Measurements from ENCODE around the gene SPTLC2. TPM values are rescaled to one million over a fixed set of nuclear protein-coding genes. Genes with fewer than 3 reads are reported as not detected.
"Not testable (repeated sequence)": the region's sequence is repeated elsewhere in the genome, so short reads cannot be mapped to it uniquely, and the experiment has no call there.

Gene SPTLC2
- total and polyA plus RNA-seq, 5 donors = 4.8 to 15.8 (median 11.8) TPM

GRCh38 chr14:77646907-77647306, 30.5 kb upstream of the SPTLC2 start:
- H3K4me3 ChIP-seq (ENCODE audit: low read length) = no peak overlapping the region
- no peak for DNase-seq
- H3K4me1 ChIP-seq (ENCODE audit: control insufficient read depth, insufficient read depth, low read length) = no peaks in the 10 kb centered on the region
- no peaks in the 10 kb centered on the region for H3K27me3 ChIP-seq (ENCODE audit: control insufficient read depth, insufficient read depth)
- intact Hi-C loops (cut with DNase I) = no loop called here
- no peak for ATAC-seq
- no peak overlapping the region for H3K27ac ChIP-seq (ENCODE audit: low read length)
- no peaks in the 10 kb centered on the region for H3K9me3 ChIP-seq (ENCODE audit: control insufficient read depth, low read length)
- WGBS = 94% methylated on average over 4 of the region's 4 CpGs

GRCh38 chr14:77645520-77646230, 29.2 kb upstream of the SPTLC2 start:
- 56% methylated on average over 15 of the region's 15 CpGs for WGBS
- intact Hi-C loops (cut with DNase I) = no loop called here
- no peaks in the 10 kb centered on the region for H3K9me3 ChIP-seq (ENCODE audit: control insufficient read depth, low read length)
- no peak for DNase-seq
- no peaks in the 10 kb centered on the region for H3K27me3 ChIP-seq (ENCODE audit: control insufficient read depth, insufficient read depth)
- no peak overlapping the region for H3K4me3 ChIP-seq (ENCODE audit: low read length)
- H3K27ac ChIP-seq (ENCODE audit: low read length) = no peak overlapping the region
- no peak for ATAC-seq
- no peaks in the 10 kb centered on the region for H3K4me1 ChIP-seq (ENCODE audit: control insufficient read depth, insufficient read depth, low read length)

- H3K27me3 ChIP-seq (ENCODE audit: control insufficient read depth, insufficient read depth) = no peaks in the 10 kb centered on the region
- H3K9me3 ChIP-seq (ENCODE audit: control insufficient read depth, low read length) = no peaks in the 10 kb centered on the region
- H3K27ac ChIP-seq (ENCODE audit: low read length) = peak overlapping the region; percentile 65
- no peaks in the 10 kb centered on the region for H3K4me1 ChIP-seq (ENCODE audit: control insufficient read depth, insufficient read depth, low read length)
- intact Hi-C loops (cut with DNase I) = no loop called here
- 47% methylated on average over 7 of the region's 7 CpGs for WGBS
- H3K4me3 ChIP-seq (ENCODE audit: low read length) = peak overlapping the region; percentile 39
- peak in 2 of 3 donors; percentile 60 to 67 for DNase-seq
- peak; percentile 2 to 15 for ATAC-seq
Observed at GRCh38 chr14:77642407-77642806, 26.0 kb upstream of the SPTLC2 start.

- intact Hi-C loops (cut with DNase I) = no loop called here
- Histone ChIP-seq H3K27ac (ENCODE audit: low read length) (peak overlapping the region; percentile 65), H3K9me3 (ENCODE audit: control insufficient read depth, low read length) (no peaks in the 10 kb centered on the region), H3K27me3 (ENCODE audit: control insufficient read depth, insufficient read depth) (no peaks in the 10 kb centered on the region), H3K4me3 (ENCODE audit: low read length) (peak overlapping the region; percentile 39), H3K4me1 (ENCODE audit: control insufficient read depth, insufficient read depth, low read length) (no peaks in the 10 kb centered on the region)
- ATAC-seq = peak; percentile 94
- WGBS = 7% methylated on average over 47 of the region's 47 CpGs
- peak; percentile 87 to 95 (median 92) for DNase-seq
Observed at GRCh38 chr14:77641534-77642341, 25.3 kb upstream of the SPTLC2 start.

- Histone ChIP-seq H3K27ac (ENCODE audit: low read length) (peak overlapping the region; percentile 72), H3K27me3 (ENCODE audit: control insufficient read depth, insufficient read depth) (no peaks in the 10 kb centered on the region), H3K4me3 (ENCODE audit: low read length) (no peak overlapping the region), H3K9me3 (ENCODE audit: control insufficient read depth, low read length) (no peaks in the 10 kb centered on the region), H3K4me1 (ENCODE audit: control insufficient read depth, insufficient read depth, low read length) (no peaks in the 10 kb centered on the region)
- 66% methylated on average over 16 of the region's 16 CpGs for WGBS
- intact Hi-C loops (cut with DNase I) = no loop called here
- peak; percentile 27 to 29 for ATAC-seq
- DNase-seq = peak in 1 of 3 donors; percentile 55
Observed at GRCh38 chr14:77640756-77641533, 24.5 kb upstream of the SPTLC2 start.

- 53% methylated on average over 2 of the region's 2 CpGs for WGBS
Observed at GRCh38 chr14:77638771-77639171, 22.3 kb upstream of the SPTLC2 start.

GRCh38 chr14:77635869-77636268, 19.4 kb upstream of the SPTLC2 start:
- intact Hi-C loops (cut with DNase I); DNase-seq; ATAC-seq; H3K27me3 ChIP-seq (ENCODE audit: control insufficient read depth, insufficient read depth); H3K9me3 ChIP-seq (ENCODE audit: control insufficient read depth, low read length); H3K4me3 ChIP-seq (ENCODE audit: low read length); H3K4me1 ChIP-seq (ENCODE audit: control insufficient read depth, insufficient read depth, low read length); H3K27ac ChIP-seq (ENCODE audit: low read length): not testable (repeated sequence)
- WGBS = 87% methylated on average over 4 of the region's 4 CpGs

More at GRCh38 chr14:77638771-77639171, 22.3 kb upstream of the SPTLC2 start:
- Histone ChIP-seq H3K4me3 (ENCODE audit: low read length) (no peak overlapping the region), H3K27ac (ENCODE audit: low read length) (no peak overlapping the region), H3K4me1 (ENCODE audit: control insufficient read depth, insufficient read depth, low read length) (no peaks in the 10 kb centered on the region), H3K27me3 (ENCODE audit: control insufficient read depth, insufficient read depth) (no peaks in the 10 kb centered on the region), H3K9me3 (ENCODE audit: control insufficient read depth, low read length) (no peaks in the 10 kb centered on the region)
- intact Hi-C loops (cut with DNase I) = no loop called here
- no peak for DNase-seq
- ATAC-seq = no peak

GRCh38 chr14:77635466-77635865, 19.0 kb upstream of the SPTLC2 start:
- H3K4me3 ChIP-seq (ENCODE audit: low read length); H3K4me1 ChIP-seq (ENCODE audit: control insufficient read depth, insufficient read depth, low read length); DNase-seq; ATAC-seq; H3K27ac ChIP-seq (ENCODE audit: low read length); H3K27me3 ChIP-seq (ENCODE audit: control insufficient read depth, insufficient read depth); H3K9me3 ChIP-seq (ENCODE audit: control insufficient read depth, low read length); intact Hi-C loops (cut with DNase I): not testable (repeated sequence)
- WGBS = 89% methylated on average over 8 of the region's 8 CpGs

- Histone ChIP-seq H3K9me3 (ENCODE audit: control insufficient read depth, low read length) (peaks cover 2% of the 10 kb centered on the region), H3K4me3 (ENCODE audit: low read length) (no peak overlapping the region), H3K4me1 (ENCODE audit: control insufficient read depth, insufficient read depth, low read length) (no peaks in the 10 kb centered on the region), H3K27me3 (ENCODE audit: control insufficient read depth, insufficient read depth) (no peaks in the 10 kb centered on the region), H3K27ac (ENCODE audit: low read length) (no peak overlapping the region)
- intact Hi-C loops (cut with DNase I) = no loop called here
- ATAC-seq (no peak), DNase-seq (no peak)
- 85% methylated on average over 2 of the region's 2 CpGs for WGBS
Observed at GRCh38 chr14:77630111-77630510, 13.7 kb upstream of the SPTLC2 start.

- ATAC-seq (no peak), DNase-seq (no peak)
- H3K27ac ChIP-seq (ENCODE audit: low read length) = no peak overlapping the region
- H3K4me3 ChIP-seq (ENCODE audit: low read length) = no peak overlapping the region
- H3K9me3 ChIP-seq (ENCODE audit: control insufficient read depth, low read length) = peaks cover 2% of the 10 kb centered on the region
- intact Hi-C loops (cut with DNase I) = no loop called here
- WGBS = 70% methylated on average over 3 of the region's 3 CpGs
- no peaks in the 10 kb centered on the region for H3K4me1 ChIP-seq (ENCODE audit: control insufficient read depth, insufficient read depth, low read length)
- H3K27me3 ChIP-seq (ENCODE audit: control insufficient read depth, insufficient read depth) = no peaks in the 10 kb centered on the region
Observed at GRCh38 chr14:77625360-77625759, 8.9 kb upstream of the SPTLC2 start.

GRCh38 chr14:77623201-77623600, 6.8 kb upstream of the SPTLC2 start:
- no peak for ATAC-seq
- no peaks in the 10 kb centered on the region for H3K27me3 ChIP-seq (ENCODE audit: control insufficient read depth, insufficient read depth)
- DNase-seq = no peak
- WGBS = 83% methylated on average over 1 of the region's 1 CpG
- no peaks in the 10 kb centered on the region for H3K4me1 ChIP-seq (ENCODE audit: control insufficient read depth, insufficient read depth, low read length)
- no peak overlapping the region for H3K27ac ChIP-seq (ENCODE audit: low read length)
- H3K4me3 ChIP-seq (ENCODE audit: low read length) = no peak overlapping the region
- intact Hi-C loops (cut with DNase I) = no loop called here
- no peaks in the 10 kb centered on the region for H3K9me3 ChIP-seq (ENCODE audit: control insufficient read depth, low read length)
